Neuronal stem cell (in vitro differentiated cells): ENCODE results near the gene WDR86.

Experiments
- DNase-seq: peaks from one replicate; pipeline ENCODE4 v3.0.0-alpha.2; 2013; ENCODE audit warnings: low spot score
- H2AFZ ChIP-seq: one replicate; pipeline ENCODE4 v1.6.1; 2013; ENCODE audit warnings: mild to moderate bottlenecking, low read length, inconsistent platforms
- H2AK5ac ChIP-seq: 2 replicates; pipeline ENCODE4 v1.6.1; 2013; ENCODE audit warnings: low read depth, mild to moderate bottlenecking, inconsistent platforms, low read length, moderate library complexity, mixed read lengths
- H2BK120ac ChIP-seq: 2 replicates; pipeline ENCODE4 v1.6.1; 2013; ENCODE audit warnings: low read depth, mild to moderate bottlenecking, inconsistent platforms, low read length, moderate library complexity, mixed read lengths
- H2BK12ac ChIP-seq: one replicate; pipeline ENCODE4 v1.6.1; 2013; ENCODE audit warnings: low read length, inconsistent platforms
- H2BK15ac ChIP-seq: 2 replicates; pipeline ENCODE4 v1.6.1; 2013; ENCODE audit warnings: mild to moderate bottlenecking, low read length, inconsistent platforms, mixed read lengths
- H2BK5ac ChIP-seq: one replicate; pipeline ENCODE4 v1.6.1; 2013; ENCODE audit warnings: inconsistent platforms, mild to moderate bottlenecking, low read length, moderate library complexity
- H3K14ac ChIP-seq: one replicate; pipeline ENCODE4 v1.6.1; 2013; ENCODE audit warnings: low read length, inconsistent platforms
- H3K18ac ChIP-seq: 2 replicates; pipeline ENCODE4 v1.6.1; 2013; ENCODE audit warnings: low read length, inconsistent platforms
- H3K23ac ChIP-seq: 2 replicates; pipeline ENCODE4 v1.6.1; 2013; ENCODE audit warnings: low read depth, mild to moderate bottlenecking, mixed read lengths, low read length, inconsistent platforms; ENCODE audit not compliant: poor library complexity
- H3K27ac ChIP-seq: replicated peaks from 3 replicates; pipeline ENCODE4 v1.5.1; 2013; ENCODE audit warnings: low read length, inconsistent platforms
- H3K27me3 ChIP-seq, 3 experiments: 2 replicates each; pipeline ENCODE4 v1.6.1; 2013; ENCODE audit warnings: low read length in 3 of 3, mild to moderate bottlenecking in 2 of 3, inconsistent platforms in 1 of 3, low read depth in 1 of 3, mixed read lengths in 1 of 3, moderate library complexity in 1 of 3; ENCODE audit not compliant: control insufficient read depth in 3 of 3, insufficient read depth in 3 of 3
- H3K36me3 ChIP-seq, 2 donors: replicated peaks in 1 of 2; 2 replicates each; pipeline ENCODE4 v1.6.1; 2013; ENCODE audit warnings: low read length in 2 of 2; ENCODE audit not compliant: control insufficient read depth in 2 of 2, insufficient read depth in 2 of 2
- H3K4ac ChIP-seq: 2 replicates; pipeline ENCODE4 v1.6.1; 2013; ENCODE audit warnings: inconsistent platforms, mild to moderate bottlenecking, low read length, moderate library complexity
- H3K4me1 ChIP-seq, 2 donors: 1 replicate in 1 of 2; 2 replicates in 1 of 2; pipeline ENCODE4 v1.6.1; 2013; ENCODE audit warnings: low read length in 2 of 2, low read depth in 1 of 2; ENCODE audit not compliant: control insufficient read depth in 2 of 2, insufficient read depth in 1 of 2
- H3K4me2 ChIP-seq: one replicate; pipeline ENCODE4 v1.6.1; 2013; ENCODE audit warnings: mild to moderate bottlenecking, low read length, inconsistent platforms; ENCODE audit not compliant: insufficient read depth, poor library complexity, severe bottlenecking
- H3K4me3 ChIP-seq, 2 donors: 2 replicates each; pipeline ENCODE4 v1.5.1; 2013; ENCODE audit warnings: low read length in 2 of 2, mild to moderate bottlenecking in 2 of 2, inconsistent platforms in 1 of 2, moderate library complexity in 1 of 2
- H3K79me1 ChIP-seq: one replicate; pipeline ENCODE4 v1.6.1; 2013; ENCODE audit warnings: low read depth, mild to moderate bottlenecking, inconsistent platforms, low read length, moderate library complexity
- H3K9ac ChIP-seq: one replicate; pipeline ENCODE4 v1.6.1; 2013; ENCODE audit warnings: mild to moderate bottlenecking, low read depth, low read length, inconsistent platforms; ENCODE audit not compliant: poor library complexity
- H3K9me3 ChIP-seq, 2 donors: replicated peaks in 1 of 2; 2 replicates each; pipeline versions ENCODE3 to v1.6.1; 2013; ENCODE audit warnings: low read length in 2 of 2, mild to moderate bottlenecking in 2 of 2, inconsistent platforms in 1 of 2, low read depth in 1 of 2, mixed read lengths in 1 of 2, moderate library complexity in 1 of 2; ENCODE audit not compliant: control insufficient read depth in 2 of 2, insufficient read depth in 1 of 2
- H4K8ac ChIP-seq: one replicate; pipeline ENCODE4 v1.6.1; 2013; ENCODE audit warnings: low read depth, mild to moderate bottlenecking, inconsistent platforms, low read length, moderate library complexity
- H4K91ac ChIP-seq: one replicate; pipeline ENCODE4 v1.6.1; 2013; ENCODE audit warnings: low read length, low read depth, mild to moderate bottlenecking, inconsistent platforms; ENCODE audit not compliant: poor library complexity
- WGBS, 2 donors: extraction: QIAGEN DNeasy Blood & Tissue Kit; methylation state at CpG; one replicate each; pipeline ENCODE4 v1.1.7; 2013; ENCODE audit warnings: missing lambda C conversion rate in 2 of 2, mixed read lengths in 1 of 2; ENCODE audit not compliant: insufficient read length in 2 of 2, insufficient replicate concordance in 1 of 2; ENCODE audit errors: extremely low coverage in 2 of 2; 5-methylcytosine and 5-hydroxymethylcytosine counted together

Gene WDR86

DNA sequence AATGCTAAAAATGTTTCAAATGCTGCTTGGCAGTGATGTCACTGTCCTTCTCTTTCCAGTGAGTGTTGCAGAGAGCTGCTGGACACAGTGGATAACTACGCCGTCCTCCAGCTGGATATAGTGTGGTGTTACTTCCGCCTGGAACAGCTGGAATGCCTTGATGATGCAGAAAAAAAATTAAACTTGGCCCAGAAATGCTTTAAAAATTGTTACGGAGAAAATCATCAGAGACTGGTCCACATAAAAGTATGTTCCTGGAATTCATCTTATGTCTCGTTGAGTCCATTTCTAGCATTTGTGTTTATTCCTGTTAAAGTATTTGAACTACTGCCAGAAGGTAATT is 43.0 kb downstream of the WDR86 start:
- H3K18ac ChIP-seq: no peak overlapping the region
- H3K79me1 ChIP-seq: no peaks in the 10 kb centered on the region
- no peak overlapping the region for H2BK5ac ChIP-seq
- H3K27me3 ChIP-seq: no peaks in the 10 kb centered on the region
- no peak overlapping the region for H2AK5ac ChIP-seq
- H3K14ac ChIP-seq: no peak overlapping the region
- no peak overlapping the region for H3K23ac ChIP-seq
- no peak overlapping the region for H3K4me2 ChIP-seq
- H2BK120ac ChIP-seq: no peak overlapping the region
- no peak overlapping the region for H4K91ac ChIP-seq
- no peak for DNase-seq
- no peak overlapping the region for H4K8ac ChIP-seq
- no peak overlapping the region for H3K4ac ChIP-seq
- H3K27ac ChIP-seq: no peak overlapping the region
- H3K4me3 ChIP-seq: no peak overlapping the region
- no peaks in the 10 kb centered on the region for H3K4me1 ChIP-seq
- H2AFZ ChIP-seq: no peak overlapping the region
- H3K9me3 ChIP-seq: peaks cover 0 to 13% of the 10 kb centered on the region in 2 donors
- no peak overlapping the region for H2BK12ac ChIP-seq
- no CpG with 5 or more reads among the region's 5 CpGs for WGBS, 2 donors
- no peak overlapping the region for H2BK15ac ChIP-seq
- no peak overlapping the region for H3K9ac ChIP-seq
- peaks cover 16 to 40% of the 10 kb centered on the region in 2 donors for H3K36me3 ChIP-seq

DNA sequence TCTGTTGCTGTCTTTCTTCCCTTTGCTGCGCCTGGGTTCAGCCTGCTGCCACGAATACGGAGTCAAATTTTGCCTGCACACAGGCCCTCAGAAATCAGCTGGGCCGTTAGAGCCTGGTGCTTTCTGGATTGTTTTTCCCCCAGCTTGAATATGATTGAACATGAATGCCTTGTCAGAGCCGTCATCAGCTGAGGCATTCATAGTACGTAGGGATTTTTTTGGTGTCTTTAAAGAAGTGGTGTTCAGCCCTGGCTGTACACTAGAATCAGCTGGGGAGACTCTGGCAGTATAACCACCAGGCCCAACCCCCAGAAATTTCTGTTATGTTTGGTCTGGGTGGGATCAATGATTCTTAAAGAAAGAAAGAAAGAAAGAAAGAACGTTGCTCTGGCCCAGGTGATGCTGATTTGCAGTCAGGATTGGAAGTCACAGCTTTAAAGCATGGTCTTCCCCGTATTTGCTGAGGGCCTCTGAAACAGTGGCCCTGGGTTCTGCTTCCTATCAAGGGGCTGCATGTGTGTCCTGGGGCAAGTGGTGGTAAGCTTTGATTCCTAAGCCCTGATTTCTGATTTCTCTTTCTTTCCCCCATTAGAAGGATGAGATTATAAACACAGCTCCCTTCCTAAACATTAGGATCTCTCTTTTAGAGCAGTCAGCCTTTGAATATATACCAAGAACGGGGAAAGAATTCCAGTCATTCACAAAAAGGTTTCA is 43.5 kb downstream of the WDR86 start:
- Histone ChIP-seq H3K9me3 (peaks cover 0 to 13% of the 10 kb centered on the region in 2 donors), H2AFZ (no peak overlapping the region), H3K4ac (no peak overlapping the region), H3K79me1 (no peaks in the 10 kb centered on the region), H3K18ac (no peak overlapping the region), H4K91ac (no peak overlapping the region), H3K27me3 (no peaks in the 10 kb centered on the region), H2AK5ac (no peak overlapping the region), H3K27ac (no peak overlapping the region), H3K23ac (no peak overlapping the region), H2BK12ac (no peak overlapping the region), H4K8ac (no peak overlapping the region), H3K36me3 (peaks cover 13 to 45% of the 10 kb centered on the region in 2 donors), H2BK120ac (no peak overlapping the region), H2BK5ac (no peak overlapping the region), H3K4me2 (no peak overlapping the region), H2BK15ac (no peak overlapping the region), H3K4me3 (no peak overlapping the region), H3K9ac (no peak overlapping the region), H3K4me1 (no peaks in the 10 kb centered on the region), H3K14ac (no peak overlapping the region)
- no CpG with 5 or more reads among the region's 9 CpGs for WGBS, 2 donors
- DNase-seq: no peak

DNA sequence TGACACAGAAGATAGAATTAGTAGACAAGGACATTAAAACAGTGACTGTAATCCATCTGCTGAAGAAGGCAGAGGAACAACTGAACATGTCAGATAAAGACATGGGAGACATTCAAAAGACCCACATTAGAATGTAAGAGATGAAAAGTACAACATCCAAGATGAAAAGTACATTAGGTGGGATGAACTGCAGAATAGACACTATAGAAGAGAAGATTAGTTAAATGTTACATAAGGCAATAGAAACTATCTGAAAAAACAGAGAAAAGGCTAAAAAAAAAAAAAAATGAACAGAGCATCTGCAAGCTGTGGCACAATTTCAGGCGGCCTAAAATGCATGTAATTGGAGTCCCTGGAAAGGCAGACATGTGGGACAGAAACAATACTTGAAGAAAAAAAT is 46.7 kb downstream of the WDR86 start:
- DNase-seq: no peak
- H2BK5ac ChIP-seq: no peak overlapping the region
- no peak overlapping the region for H3K18ac ChIP-seq
- H3K14ac ChIP-seq: no peak overlapping the region
- H4K91ac ChIP-seq: no peak overlapping the region
- no CpG with 5 or more reads among the region's 1 CpG for WGBS, 2 donors
- peaks cover 1 to 13% of the 10 kb centered on the region in 2 donors for H3K9me3 ChIP-seq
- no peak overlapping the region for H2BK12ac ChIP-seq
- no peak overlapping the region for H2AFZ ChIP-seq
- H4K8ac ChIP-seq: no peak overlapping the region
- no peak overlapping the region for H3K9ac ChIP-seq
- no peak overlapping the region for H2BK15ac ChIP-seq
- no peak overlapping the region for H2BK120ac ChIP-seq
- peaks cover 17 to 50% of the 10 kb centered on the region in 2 donors for H3K36me3 ChIP-seq
- no peak overlapping the region for H3K4me3 ChIP-seq
- no peak overlapping the region for H3K4me2 ChIP-seq
- no peak overlapping the region for H3K23ac ChIP-seq
- H3K4ac ChIP-seq: no peak overlapping the region
- H3K27me3 ChIP-seq: no peaks in the 10 kb centered on the region
- H2AK5ac ChIP-seq: no peak overlapping the region
- H3K79me1 ChIP-seq: no peaks in the 10 kb centered on the region
- H3K4me1 ChIP-seq: no peaks in the 10 kb centered on the region
- H3K27ac ChIP-seq: no peak overlapping the region

DNA sequence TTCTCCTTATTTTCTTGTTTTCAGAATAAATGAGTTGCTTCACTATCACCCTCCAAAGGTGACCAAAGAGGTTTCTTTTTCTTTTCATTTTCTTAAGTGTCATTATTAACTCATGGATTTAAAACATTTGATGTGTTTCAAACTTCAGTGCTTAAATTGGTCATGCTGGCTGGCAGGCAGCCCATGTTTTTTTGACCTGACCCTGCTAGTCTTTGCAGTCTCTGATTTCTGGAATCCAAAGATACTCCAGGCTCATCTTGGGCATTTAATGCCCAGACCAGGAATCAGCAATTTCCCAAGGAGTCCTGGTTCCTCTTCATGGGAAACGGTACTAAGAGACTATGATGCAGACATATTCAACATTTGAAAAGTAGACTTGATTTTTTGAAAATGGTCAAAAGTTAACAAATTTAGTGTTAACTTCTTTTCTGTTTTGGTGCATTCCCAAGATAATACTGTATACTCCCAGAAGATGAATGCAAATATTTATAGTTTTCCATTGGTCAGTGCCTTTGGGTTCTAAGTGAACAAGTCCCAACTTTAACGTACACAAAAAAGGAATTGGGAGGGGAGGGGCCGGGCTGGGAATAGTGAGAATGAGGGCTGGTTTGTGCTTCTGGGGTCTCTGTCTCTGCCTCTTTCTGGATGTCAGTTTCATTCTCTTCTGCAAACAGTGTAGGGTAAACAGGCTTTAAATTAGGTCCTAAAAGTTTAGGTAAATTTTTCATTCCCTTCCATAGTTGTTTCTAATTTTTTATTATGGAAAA is 48.5 kb downstream of the WDR86 start:
- DNase-seq: no peak
- no peak overlapping the region for H3K23ac ChIP-seq
- H2BK5ac ChIP-seq: no peak overlapping the region
- peaks cover 16 to 64% of the 10 kb centered on the region in 2 donors for H3K36me3 ChIP-seq
- H3K14ac ChIP-seq: no peak overlapping the region
- no peak overlapping the region for H3K18ac ChIP-seq
- H2AFZ ChIP-seq: no peak overlapping the region
- no peak overlapping the region for H4K91ac ChIP-seq
- peaks cover 1 to 13% of the 10 kb centered on the region in 2 donors for H3K9me3 ChIP-seq
- H2BK120ac ChIP-seq: no peak overlapping the region
- H2BK15ac ChIP-seq: no peak overlapping the region
- no peak overlapping the region for H3K4me2 ChIP-seq
- no peak overlapping the region for H4K8ac ChIP-seq
- no peak overlapping the region for H3K4ac ChIP-seq
- no peak overlapping the region for H3K27ac ChIP-seq
- H3K27me3 ChIP-seq: no peaks in the 10 kb centered on the region
- H3K4me1 ChIP-seq: no peaks in the 10 kb centered on the region
- H2BK12ac ChIP-seq: no peak overlapping the region
- no peak overlapping the region for H2AK5ac ChIP-seq
- H3K4me3 ChIP-seq: no peak overlapping the region
- no peak overlapping the region for H3K9ac ChIP-seq
- WGBS, 2 donors: no CpG with 5 or more reads among the region's 3 CpGs
- H3K79me1 ChIP-seq: no peaks in the 10 kb centered on the region
